ENCODE results near the gene MTFMT. TPM values are rescaled to one million over a fixed set of nuclear protein-coding genes. Genes with fewer than 3 reads are reported as not detected.

Gene MTFMT
- total and polyA plus RNA-seq, 2 of the 13 experiments (the other 11 are each of a cell fraction or from before 2014, with no cell fraction given): 9.9 to 23.2 TPM

- no peak for TF ChIP-seq ZNF598 (CRISPR knock-in tag; IDR thresholded peaks at IDR 0.05; ENCODE audit: borderline replicate concordance)
- TF ChIP-seq CCDC6 (CRISPR knock-in tag; IDR thresholded peaks at IDR 0.05): peak; percentile 68; the same call in 1 of the 2 replicates
- no peak for TF ChIP-seq PRPF4 (IDR thresholded peaks at IDR 0.05; ENCODE audit: low read depth, low read length, poor library complexity, severe bottlenecking)
- TF ChIP-seq ZFYVE20 (CRISPR knock-in tag; IDR thresholded peaks at IDR 0.05; ENCODE audit: borderline replicate concordance, low read depth): no peak
- no peak; the same call in 1 of the 2 replicates for TF ChIP-seq ZNF609 (CRISPR knock-in tag; IDR thresholded peaks at IDR 0.05; ENCODE audit: borderline replicate concordance)
- no peak for TF ChIP-seq SP1 (IDR thresholded peaks at IDR 0.05)
- TF ChIP-seq SP1 (CRISPR knock-in tag; IDR thresholded peaks at IDR 0.05): peak; percentile 86
- TF ChIP-seq TEAD3 (CRISPR knock-in tag; optimal IDR thresholded peaks at IDR 0.05; ENCODE audit: borderline replicate concordance): no peak
- TF ChIP-seq CBFB (CRISPR knock-in tag; IDR thresholded peaks at IDR 0.05): no peak
- TF ChIP-seq HNRNPK (IDR thresholded peaks at IDR 0.05; ENCODE audit: low read depth, low read length, poor library complexity, severe bottlenecking): peak; percentile 51
- TF ChIP-seq ATRX (CRISPR knock-in tag; IDR thresholded peaks at IDR 0.05; ENCODE audit: borderline replicate concordance): no peak
- 0 out of 2 replicates have a peak, but pooled peaks have one; percentile 30 for TF ChIP-seq ZNF264 (CRISPR knock-in tag; IDR thresholded peaks at IDR 0.05)
- 0 out of 2 replicates have a peak, but pooled peaks have one; percentile 37 for TF ChIP-seq ZC3H4 (CRISPR knock-in tag; IDR thresholded peaks at IDR 0.05; ENCODE audit: borderline replicate concordance)
- no peak for TF ChIP-seq EHMT2 (IDR thresholded peaks at IDR 0.05; ENCODE audit: borderline replicate concordance, low read depth, low read length)
- TF ChIP-seq, protein P1, sequence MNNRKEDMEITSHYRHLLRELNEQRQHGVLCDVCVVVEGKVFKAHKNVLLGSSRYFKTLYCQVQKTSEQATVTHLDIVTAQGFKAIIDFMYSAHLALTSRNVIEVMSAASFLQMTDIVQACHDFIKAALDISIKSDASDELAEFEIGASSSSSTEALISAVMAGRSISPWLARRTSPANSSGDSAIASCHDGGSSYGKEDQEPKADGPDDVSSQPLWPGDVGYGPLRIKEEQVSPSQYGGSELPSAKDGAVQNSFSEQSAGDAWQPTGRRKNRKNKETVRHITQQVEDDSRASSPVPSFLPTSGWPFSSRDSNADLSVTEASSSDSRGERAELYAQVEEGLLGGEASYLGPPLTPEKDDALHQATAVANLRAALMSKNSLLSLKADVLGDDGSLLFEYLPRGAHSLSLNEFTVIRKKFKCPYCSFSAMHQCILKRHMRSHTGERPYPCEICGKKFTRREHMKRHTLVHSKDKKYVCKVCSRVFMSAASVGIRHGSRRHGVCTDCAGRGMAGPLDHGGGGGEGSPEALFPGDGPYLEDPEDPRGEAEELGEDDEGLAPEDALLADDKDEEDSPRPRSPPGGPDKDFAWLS (CRISPR knock-in tag; IDR thresholded peaks at IDR 0.05; ENCODE audit: borderline replicate concordance): no peak
- TF ChIP-seq, protein P2, sequence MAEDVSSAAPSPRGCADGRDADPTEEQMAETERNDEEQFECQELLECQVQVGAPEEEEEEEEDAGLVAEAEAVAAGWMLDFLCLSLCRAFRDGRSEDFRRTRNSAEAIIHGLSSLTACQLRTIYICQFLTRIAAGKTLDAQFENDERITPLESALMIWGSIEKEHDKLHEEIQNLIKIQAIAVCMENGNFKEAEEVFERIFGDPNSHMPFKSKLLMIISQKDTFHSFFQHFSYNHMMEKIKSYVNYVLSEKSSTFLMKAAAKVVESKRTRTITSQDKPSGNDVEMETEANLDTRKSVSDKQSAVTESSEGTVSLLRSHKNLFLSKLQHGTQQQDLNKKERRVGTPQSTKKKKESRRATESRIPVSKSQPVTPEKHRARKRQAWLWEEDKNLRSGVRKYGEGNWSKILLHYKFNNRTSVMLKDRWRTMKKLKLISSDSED (CRISPR knock-in tag; IDR thresholded peaks at IDR 0.05): peak; percentile 78; the same call in 1 of the 2 replicates
- TF ChIP-seq POLR2AphosphoS5 (IDR thresholded peaks at IDR 0.05; ENCODE audit: low read depth, low read length): no peak; the same call in 1 of the 2 replicates
Measured at GRCh38 chr15:64989416-64990167, 39.8 kb downstream of the MTFMT start, which contains the start of gene SPG21 (continued).
